Activated T-cell treated with anti-CD3 and anti-CD28 coated beads, Interleukin-2, amount 50 U/mL, for 48 hours (primary cell): Measurements from ENCODE around the gene RXRB.

ENCODE experiments used
- DNase-seq, 2 experiments: peaks; one replicate each; pipeline ENCODE4 v3.0.0-alpha.2; 2020

RXRB gene

DNA sequence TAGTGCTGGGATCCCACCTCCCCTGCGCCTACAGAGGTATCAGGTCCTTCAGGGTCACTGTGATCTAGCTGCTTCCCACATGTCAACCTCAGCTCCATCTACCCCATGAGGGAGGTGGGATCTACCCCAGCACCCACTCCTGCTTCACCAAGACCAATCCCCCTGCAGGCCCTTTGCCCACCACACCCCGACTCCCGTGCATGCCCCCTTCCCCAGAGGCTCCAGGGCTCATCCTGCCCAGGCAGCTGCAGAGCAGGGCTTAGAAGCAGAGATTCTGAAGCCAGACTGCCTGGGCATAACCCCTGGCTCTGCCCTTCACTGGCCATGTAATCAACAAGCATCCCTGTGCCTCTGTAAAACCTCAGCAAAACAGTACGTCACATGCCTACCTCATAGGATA is 25.7 kb downstream of the RXRB start:
- no peak for DNase-seq

DNA sequence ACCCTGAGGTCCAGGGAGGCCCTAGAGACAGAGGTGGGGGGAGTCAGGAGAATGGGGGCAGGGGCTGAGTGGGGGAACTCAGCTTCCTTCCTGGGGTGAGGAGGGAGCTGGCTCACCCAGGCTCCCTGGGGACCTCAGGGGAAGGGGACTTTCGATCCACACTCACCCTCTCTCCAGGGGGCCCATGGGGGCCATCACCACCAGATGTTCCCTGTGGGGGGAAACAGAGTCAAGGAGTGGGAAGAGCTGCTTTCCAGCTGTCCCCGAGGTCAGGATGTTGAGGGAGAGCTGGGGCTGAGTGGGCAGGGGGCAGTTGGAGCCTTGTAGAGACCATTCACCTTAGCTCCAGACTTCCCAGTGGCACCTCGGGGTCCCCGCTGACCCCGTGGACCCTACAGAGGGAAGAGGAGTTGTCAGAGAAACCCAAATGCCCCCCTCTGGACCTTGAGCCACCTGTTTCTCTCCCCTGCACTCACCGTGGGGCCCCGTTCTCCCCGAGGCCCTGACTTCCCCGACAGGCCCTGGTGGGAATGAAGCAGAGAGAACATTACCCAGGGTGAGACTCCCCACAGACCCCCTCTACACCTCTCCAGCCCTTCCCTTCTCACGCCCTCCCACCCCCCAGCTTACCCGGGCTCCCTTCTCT is 26.8 kb downstream of the RXRB start:
- no peak for DNase-seq

DNA sequence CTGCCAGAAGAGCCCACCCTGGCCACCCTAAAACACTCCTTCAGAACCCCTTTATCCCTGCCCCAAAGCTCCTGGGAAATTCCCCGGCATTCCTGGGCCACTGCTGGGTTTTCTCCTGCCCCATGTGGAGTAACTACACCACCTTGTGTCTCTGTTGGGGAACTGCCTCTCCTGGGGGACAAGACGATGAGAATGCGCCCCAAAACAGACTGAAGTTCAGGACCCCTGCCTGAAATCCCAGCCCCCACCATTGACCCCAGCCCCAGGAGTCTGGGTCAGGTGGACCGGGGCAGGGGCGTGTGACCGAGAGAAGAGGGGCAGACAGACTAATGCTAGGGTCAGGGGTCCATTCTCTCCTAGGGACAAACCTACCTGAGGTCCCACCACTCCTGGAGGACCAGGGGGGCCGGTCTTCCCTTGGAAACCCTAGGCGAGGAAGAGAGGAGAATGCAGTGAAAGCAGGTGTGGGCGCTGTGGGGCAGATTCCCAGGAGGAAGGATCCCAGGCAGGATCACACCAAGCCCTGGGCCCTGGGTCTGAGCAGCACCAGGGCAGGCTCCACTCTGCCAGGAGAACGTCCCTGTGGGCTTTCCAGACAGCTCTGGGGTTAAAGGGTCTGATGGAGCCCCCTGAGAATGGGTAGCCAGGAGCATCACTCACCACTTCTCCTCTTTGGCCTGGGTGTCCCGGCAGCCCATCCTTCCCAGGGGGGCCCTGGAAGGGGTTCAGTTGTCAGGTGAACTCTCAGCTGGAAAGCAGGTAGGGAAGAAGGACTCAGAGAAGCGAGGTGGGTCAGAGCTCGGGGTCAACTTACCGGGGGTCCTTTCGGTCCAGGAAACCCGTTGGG is 27.6 kb downstream of the RXRB start:
- no peak for DNase-seq

DNA sequence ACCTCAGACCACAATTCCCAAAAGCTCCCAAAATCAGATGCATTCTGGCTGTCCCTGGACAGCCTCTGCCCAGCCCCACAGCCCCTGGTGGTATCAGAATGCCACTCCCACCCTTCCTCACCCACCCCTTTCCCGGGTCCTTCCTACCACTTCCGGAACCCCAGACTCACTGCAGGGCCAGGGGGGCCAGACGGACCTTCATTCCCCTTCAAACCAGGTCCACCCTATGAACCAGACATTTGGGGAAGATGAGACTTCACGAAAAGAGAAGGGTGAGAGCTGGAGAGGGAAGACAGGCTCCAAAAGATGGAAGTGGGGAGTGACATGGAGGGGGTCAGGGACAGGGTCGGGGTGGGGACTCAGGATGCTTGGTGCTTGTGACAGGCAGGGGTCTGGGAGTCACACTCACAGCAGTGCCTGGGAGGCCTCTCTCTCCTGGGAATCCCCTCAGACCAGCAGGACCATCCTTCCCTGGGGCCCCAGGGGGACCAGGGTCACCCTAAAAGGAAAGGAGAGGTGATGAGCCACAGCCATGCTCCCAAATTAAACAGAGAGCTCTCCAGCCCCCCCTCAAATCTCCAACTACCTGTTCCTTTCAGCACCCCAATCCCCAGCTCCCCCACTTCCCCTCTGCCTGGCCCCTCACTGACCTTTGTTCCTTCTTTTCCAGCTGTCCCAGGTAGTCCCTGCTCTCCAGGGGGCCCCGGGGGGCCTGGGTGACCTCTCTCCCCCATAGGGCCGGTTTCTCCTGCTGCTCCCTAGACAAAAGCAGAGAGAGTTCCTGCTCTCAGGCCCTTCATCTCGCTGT is 28.4 kb downstream of the RXRB start:
- DNase-seq, result no peak

DNA sequence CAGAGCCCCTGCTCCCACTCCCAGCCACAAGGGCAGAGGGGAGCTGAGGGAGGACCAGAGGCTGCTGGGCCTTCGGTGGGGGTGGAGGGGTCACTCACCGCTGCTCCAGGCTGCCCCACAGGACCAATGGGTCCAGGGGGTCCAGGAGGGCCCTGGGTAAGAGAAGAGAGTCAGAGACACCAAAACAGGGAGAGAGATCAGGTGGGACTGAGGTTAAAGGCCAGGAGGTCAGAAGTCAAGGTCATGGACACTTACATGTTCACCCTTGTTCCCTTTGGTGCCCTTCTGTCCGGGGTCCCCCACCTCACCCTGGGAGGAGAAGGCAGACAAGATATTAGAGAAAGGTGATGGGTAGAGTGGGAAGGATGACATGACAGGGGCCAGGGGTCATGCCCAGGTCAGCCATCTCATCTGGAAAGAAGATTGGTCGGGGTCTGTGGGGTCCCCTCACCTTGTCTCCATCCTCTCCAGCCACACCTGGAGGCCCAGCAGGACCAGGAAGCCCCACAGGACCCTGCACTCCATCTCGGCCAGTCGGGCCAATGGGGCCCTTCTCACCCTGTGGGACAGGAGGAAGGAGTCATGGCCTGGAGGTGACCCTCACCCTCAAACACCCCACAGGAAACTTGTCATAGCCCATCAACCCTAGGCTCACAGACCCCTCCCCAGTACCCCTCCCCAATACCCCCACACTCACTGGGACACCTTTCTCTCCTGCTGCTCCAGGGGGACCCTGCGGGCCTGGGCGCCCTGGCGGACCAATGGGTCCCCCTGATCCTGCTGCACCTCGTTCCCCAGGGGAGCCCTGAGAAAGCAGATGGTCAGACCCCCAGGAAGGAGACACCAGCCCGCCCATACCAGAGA is 29.2 kb downstream of the RXRB start:
- no peak for DNase-seq

DNA sequence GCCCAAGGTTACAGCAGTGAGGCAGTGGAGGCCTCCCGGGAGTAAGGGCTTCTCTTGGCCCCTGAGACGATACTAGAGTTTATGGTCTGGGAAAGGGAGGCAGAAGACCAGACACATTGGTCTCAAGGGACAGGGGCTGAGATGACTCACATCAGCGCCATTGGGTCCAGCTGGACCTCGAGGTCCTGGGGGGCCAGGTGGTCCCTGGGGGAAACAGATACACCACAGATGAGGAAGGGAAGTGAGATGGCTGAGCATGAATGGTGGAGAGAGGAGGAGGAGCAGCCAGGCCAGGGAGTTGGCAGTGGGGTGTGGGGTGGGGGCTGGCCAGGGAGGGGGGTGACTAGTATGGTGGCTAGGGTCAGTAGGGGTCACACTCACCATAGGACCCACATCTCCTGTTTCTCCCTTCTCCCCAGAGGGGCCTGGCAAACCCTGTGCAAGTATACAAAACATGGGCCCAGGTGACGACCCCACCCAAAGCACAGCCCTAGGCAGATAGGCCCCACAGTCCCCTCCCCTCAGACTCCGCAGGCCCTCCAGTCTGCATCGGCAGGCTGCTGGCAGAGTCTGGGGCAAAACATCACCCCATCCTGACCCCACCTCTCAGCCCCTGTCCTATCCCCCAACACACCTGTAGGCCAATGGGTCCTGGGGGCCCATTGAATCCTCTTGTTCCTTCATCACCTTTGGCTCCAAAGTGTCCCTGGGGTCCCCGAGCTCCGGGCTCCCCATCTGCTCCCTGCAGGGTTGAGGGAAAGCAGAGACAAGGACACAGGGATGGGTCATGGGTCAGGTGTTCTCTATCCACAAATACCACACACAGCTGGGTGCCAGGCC is 30.1 kb downstream of the RXRB start:
- no peak for DNase-seq

DNA sequence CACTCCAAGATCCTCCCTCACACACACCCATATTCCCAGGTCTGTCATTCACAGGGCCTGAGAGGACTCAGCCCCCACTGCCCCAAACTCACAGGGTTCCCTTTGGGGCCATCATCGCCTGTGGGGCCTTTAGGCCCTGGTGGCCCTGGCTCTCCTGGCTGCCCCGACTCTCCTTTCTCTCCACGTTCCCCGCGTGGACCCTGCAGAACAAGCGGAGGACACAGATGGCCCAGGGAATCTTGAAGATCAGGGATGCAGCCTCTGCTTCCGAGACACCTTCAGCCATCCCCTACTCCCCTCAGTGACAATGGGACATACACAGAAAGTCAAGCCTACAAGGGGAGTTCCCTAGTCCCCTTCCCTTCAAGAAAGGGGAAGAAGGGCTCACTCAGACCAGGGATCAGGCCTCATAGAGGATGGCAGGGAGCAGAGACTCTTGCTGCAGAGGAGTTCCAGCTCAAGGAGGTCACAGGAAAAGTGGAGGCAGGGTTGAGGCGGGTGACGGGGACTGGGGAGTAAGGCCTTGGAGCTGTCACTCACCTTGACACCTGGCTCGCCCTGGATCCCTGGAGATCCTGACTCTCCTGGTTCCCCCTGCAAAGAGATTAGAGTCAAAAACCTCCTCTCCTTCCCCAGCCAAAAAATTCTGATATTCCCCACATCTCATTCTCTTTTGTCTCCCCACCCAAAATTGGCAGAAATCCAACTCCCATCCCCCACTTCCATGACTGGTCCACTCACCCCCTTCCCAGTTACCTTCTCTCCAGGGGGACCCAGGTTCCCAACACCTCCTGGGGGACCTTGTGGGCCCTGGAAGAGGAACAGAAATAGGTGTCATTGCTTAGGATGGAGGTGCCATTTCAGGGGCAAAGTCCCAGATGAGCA is 30.9 kb downstream of the RXRB start:
- DNase-seq, result no peak

DNA sequence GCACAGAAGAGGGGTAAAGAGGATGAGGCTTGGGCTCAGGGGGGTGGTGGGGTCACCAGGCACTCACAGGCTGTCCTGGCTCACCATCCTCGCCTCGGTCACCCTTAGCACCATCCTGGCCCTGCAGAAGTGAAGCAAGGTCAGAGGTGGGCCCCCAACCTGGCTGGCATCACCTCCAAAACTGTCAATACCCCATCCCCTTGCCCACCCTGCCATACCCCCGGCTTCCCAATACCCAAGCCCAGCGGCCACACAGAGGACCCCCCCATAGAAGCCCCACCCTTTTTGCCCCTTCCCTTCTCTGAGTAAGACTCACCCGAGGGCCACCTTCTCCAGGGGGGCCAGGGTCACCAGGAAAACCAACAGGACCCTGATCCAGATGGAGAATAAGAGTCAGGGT is 31.8 kb downstream of the RXRB start:
- DNase-seq, result no peak

DNA sequence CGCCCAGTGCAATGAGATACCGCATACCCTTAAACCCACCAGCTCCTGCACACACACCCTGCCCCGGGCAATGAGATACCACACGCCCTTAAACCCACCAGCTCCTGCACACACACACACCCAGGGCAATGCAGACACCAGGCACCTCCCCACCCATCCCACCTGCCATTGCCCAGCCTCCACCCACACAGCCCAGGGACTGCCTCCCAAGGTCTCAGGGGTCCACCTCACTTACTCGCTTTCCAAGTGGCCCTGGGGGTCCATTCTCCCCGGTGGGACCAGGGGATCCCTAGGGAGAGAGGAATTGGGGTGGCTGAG is 32.2 kb downstream of the RXRB start:
- no peak for DNase-seq

DNA sequence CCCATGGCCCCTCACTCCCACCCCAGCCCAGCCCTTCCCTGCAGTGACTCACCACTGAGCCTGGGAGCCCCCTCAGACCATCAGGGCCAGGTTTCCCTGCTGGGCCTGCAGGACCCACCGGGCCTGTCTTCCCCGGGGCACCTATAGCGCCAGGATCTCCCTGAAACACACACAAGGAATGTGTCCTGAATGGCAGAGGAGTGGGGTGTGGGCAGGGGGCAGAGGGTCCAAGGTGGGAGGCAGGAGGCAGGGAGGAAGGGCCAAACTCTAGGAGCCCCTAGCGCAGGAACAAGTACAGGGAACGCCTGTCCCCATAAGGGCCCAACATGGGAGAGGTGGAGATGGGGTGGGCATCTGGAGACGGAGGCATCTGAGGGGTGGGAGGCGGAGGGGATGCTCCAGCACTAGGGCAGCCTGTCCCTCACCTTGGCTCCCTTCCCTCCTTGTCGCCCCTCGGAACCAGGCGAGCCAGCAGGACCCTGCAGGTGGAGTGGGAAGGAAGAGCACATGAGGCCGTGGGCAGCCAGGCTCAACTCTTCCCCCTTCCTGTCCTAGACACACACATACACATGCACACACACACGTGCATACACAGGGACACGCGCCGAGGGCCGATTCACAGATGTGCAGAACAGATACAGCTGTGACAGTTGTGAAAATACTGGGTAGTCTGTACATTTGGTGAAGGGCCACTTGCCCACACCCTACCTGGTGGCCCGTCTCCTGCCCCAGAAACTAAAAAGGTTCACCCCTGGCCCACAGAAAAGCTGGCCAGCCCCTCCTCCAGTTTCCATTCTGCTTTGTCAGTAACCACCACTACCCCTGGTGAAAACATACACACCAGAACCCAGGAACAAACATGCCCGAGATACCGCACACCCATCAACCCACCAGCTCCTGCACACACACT is 32.8 kb downstream of the RXRB start:
- no peak for DNase-seq

DNA sequence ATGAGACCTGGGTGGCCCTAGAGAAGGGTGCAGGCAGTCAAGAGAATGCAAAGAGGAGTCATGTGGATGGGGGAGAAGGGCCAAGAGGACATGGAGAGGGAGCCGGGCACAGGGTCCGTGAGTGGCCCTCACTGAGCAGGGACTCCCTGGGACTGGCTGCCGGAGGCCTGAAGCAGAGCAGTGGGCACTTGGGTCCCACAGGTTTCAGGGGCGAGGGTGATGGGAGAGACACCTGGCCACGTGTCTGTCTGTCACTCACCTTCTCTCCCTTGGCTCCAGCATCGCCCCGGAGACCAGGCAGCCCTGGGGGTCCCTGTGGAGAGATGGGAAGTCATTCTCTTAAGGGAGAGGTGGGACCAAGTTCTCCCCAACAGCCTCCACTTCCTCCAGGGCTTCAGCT is 33.7 kb downstream of the RXRB start:
- DNase-seq, result no peak

DNA sequence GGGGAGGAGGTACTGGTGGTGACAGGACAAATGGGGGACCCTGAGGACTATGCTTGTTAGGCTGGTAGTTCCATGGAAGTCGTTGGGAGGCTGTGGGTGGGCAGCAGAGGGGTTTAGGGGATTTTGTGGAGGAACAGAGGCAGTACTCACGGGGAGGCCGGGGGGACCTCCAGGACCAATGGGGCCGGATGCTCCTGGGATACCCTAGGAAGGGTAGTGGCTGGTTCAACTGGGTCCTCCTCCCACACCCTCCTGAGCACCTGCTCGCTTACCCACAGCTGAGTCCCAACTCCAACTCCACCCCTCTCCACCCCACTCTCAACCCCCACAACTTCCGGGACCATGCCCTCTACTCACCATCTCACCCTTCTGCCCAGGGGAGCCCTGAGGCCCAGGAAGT is 34.1 kb downstream of the RXRB start:
- DNase-seq, result no peak

DNA sequence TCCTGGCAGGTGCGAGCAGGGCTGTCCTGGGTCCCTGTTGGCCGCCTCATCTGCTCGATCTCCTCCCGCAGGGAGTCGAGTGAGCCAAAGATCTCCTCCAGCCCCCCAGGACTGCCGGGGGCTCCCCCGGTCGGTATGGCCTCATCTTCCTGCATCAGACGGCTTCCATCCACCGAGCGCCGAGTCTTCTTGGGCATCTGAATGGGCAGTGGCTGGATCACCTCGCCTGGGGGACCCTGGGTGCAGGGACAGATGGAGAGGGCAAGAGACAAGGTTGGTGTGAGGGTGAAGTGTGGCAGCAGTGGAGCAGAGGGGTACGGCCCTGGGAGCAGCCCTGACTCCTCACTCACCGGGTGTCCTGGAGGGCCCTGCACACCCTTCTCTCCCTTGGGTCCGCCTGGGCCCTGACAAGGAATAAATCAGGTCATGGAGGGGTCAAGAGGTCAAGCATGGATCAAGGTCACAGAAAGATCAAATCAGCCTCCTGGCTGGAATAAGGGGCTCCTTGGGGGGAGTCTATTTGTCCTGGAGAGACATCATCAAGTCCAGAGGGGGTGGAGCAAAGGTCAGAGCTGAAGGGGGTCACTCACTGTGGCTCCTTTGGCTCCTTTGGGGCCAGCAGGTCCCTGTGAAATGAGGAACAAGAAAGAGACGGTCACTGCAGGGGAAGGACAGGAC is 34.7 kb downstream of the RXRB start:
- DNase-seq, result no peak

DNA sequence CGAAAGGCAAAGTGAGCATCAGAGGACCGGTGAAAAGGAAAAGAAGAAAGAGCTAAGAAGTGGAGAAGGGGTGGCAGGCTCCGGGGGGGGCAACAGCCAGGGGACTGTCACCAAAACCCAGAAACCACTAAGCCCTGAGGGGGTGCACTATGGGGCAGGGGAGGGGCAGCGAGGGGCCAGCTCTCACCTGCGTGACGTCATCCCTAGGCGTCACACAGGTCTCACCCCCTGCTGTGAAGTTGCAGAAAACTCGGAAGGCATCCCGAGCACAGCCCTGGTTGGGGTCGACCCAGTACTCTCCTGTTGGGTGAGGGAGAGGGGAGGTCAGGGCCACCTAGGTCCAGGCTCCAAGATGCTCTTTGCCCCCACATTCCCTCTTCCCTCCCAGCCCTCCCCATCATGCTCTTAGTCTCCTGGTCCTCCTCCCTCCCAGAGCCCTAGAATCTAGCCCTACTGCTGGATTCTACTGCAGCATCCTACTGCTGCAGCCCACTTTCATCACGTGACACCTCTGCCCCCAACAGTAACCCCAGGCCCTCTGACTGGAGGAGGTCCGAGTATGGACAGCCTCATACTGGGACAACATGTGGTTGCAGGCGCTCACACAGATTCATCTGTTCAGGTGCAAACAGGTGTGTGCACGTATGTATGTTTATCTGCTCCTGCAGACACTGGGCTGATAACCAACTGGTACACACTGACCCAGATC is 35.6 kb downstream of the RXRB start:
- DNase-seq, result no peak

DNA sequence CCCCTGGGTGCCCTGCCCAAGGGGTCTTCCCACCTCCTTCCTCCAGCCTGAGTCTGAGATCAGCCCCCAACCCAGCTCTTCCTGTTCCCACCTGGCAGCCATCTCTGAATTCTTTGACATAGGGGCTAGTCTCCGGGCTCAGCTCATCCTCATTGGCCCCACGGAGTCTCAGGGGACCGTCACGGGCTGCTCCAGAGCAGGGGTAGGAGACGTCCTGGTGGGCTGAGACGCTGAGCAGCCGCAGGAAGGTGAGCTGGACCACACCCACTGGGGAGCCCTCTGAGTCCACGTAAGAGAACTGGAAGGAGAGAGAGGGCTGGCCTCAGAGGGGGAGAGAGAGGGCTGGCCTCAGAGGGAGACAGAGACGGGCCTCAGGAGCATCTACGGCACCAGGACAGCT is 36.3 kb downstream of the RXRB start:
- DNase-seq, result no peak

DNA sequence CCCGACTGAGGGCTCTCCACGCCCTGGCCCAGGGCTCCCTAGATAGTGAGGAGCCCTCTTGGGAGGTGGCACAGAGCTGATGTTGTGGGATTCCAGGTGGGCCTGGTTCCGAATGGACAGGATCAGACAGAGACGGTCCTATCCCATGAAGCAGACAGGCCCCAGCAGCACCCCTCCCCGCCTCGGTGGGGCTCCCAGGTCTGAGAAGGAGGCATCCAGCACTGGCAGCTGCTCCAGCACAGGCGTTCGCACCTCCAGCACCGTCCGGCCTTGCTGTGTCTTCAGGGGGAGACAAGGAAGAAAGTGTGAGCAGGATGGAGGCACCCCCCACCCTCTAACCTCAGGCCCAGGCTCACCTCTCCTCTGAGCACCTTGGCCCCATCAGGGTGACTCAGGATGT is 36.9 kb downstream of the RXRB start:
- DNase-seq, result no peak

DNA sequence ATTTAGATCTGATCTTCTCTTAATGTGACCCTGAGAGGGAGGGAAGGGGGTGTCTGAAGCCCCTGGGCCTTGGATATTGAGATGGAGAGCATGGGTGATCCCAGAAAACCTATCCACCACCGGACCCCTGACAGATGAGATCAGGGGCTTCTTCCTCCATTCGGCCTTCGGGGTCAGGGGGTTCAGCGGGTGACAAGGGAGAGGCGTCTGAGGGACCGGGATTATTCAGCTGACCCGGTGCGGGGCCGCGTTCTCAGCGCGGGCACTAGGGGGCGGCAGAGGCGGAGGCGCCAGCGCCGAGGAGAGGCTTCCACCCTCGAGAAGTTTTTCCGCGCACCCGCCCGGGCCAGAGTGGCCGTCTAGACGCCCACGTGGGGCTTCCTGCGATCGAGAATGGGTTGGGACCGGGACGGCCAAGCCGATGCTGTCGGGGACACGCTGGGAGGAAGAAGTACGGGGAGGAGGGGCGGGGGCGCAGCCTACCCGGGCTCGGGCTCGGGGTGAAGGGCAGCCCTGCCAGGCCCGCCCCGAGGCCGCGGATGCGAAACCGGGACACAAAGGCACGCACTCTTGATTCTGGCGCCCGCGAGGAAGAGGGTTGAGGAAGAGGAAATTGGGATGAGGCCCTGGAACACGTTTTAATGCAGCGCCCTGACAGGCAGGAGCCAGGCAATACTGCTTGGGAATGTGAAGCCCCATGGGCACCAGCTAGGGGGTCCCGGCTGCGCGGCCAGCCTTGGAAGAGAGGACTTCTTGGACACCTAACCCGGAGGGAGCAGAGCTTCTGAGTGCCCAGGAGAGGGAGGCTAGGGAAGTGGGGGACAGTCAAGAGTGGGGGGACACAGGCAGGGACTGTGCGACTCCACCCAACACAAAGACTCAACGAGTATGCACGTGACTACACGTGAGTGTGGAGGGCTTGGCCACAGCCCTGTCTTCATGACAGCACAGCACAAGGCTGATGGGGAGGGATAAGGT is 38.8 kb downstream of the RXRB start:
- peak; percentile 92 to 93 for DNase-seq
